Stimulated activated CD4-positive, alpha-beta T cell treated with anti-CD3 and anti-CD28 coated beads, Interleukin-1b, Interleukin-23, amount 100 ng/mL, for 4 hours (primary cell): ENCODE results near the gene IL19.
"Not testable (repeated sequence)": the region's sequence is repeated elsewhere in the genome, so short reads cannot be mapped to it uniquely, and the experiment has no call there.

ENCODE experiments used
- DNase-seq, 2 donors: peaks; one replicate each; pipeline ENCODE4 v3.0.0-alpha.2; 2020; ENCODE audit warnings: low read depth in 2 of 2

Gene IL19

GRCh38 chr1:206831650-206832049 is 61.1 kb downstream of the IL19 start:
- no peak for DNase-seq

- no peak for DNase-seq
Observed at GRCh38 chr1:206832352-206832880, 61.8 kb downstream of the IL19 start.

- no peak for DNase-seq
Observed at GRCh38 chr1:206833106-206833680, 62.6 kb downstream of the IL19 start.

GRCh38 chr1:206833801-206834200 is 63.2 kb downstream of the IL19 start:
- DNase-seq: no peak

GRCh38 chr1:206834217-206834616 is 63.6 kb downstream of the IL19 start:
- DNase-seq: no peak

- no peak for DNase-seq
Observed at GRCh38 chr1:206834711-206835110, 64.1 kb downstream of the IL19 start.

GRCh38 chr1:206835186-206835585 is 64.6 kb downstream of the IL19 start:
- no peak for DNase-seq

GRCh38 chr1:206836111-206836510 is 65.5 kb downstream of the IL19 start:
- no peak for DNase-seq

GRCh38 chr1:206839006-206839560 is 68.5 kb downstream of the IL19 start:
- DNase-seq: no peak

- no peak for DNase-seq
Observed at GRCh38 chr1:206839857-206840256, 69.3 kb downstream of the IL19 start.

- no peak for DNase-seq
Observed at GRCh38 chr1:206841609-206842323, 71.2 kb downstream of the IL19 start.

- DNase-seq: no peak
Observed at GRCh38 chr1:206842854-206843253, 72.3 kb downstream of the IL19 start.

- DNase-seq: no peak
Observed at GRCh38 chr1:206843626-206844025, 73.1 kb downstream of the IL19 start.

- no peak for DNase-seq
Observed at GRCh38 chr1:206846487-206846886, 75.9 kb downstream of the IL19 start.

- no peak for DNase-seq
Observed at GRCh38 chr1:206847337-206847834, 76.8 kb downstream of the IL19 start.

GRCh38 chr1:206847946-206848345 is 77.4 kb downstream of the IL19 start:
- no peak for DNase-seq

- no peak for DNase-seq
Observed at GRCh38 chr1:206850401-206850800, 79.8 kb downstream of the IL19 start.

GRCh38 chr1:206851341-206852010 is 80.9 kb downstream of the IL19 start:
- DNase-seq: no peak

GRCh38 chr1:206852662-206853061 is 82.1 kb downstream of the IL19 start:
- DNase-seq: not testable (repeated sequence)

- DNase-seq: not testable (repeated sequence)
Observed at GRCh38 chr1:206853696-206854095, 83.1 kb downstream of the IL19 start.

- DNase-seq: no peak
Observed at GRCh38 chr1:206854401-206855129, 84.0 kb downstream of the IL19 start.

GRCh38 chr1:206855859-206856258 is 85.3 kb downstream of the IL19 start:
- DNase-seq: no peak
